ENCODE results near the gene ZNF416. TPM values are rescaled to one million over a fixed set of nuclear protein-coding genes. Genes with fewer than 3 reads are reported as not detected.

ZNF416 gene
- 6.0 TPM in 2 replicates for total RNA-seq

GRCh38 chr19:57578487-57579205, at the start of gene ZNF416:
TSS of gene ZNF416 (minus strand) at chr19:57578911. CDS start at chr19:57578704, 207 bp downstream.

GRCh38 chr19:57613941-57614743, 35.4 kb upstream of the ZNF416 start, which contains the start of gene ZNF134:
TSS of gene ZNF134 (plus strand) at chr19:57614242. CDS start at chr19:57619469, 5,227 bp downstream.

GRCh38 chr19:57599761-57600383, 21.2 kb upstream of the ZNF416 start, which contains the start of gene ZNF530:
TSS of gene ZNF530 (plus strand) at chr19:57599885. CDS start at chr19:57604346, 4,461 bp downstream.

GRCh38 chr19:57583521-57584416, 5.1 kb upstream of the ZNF416 start, which contains the start of gene ZIK1:
TSS of gene ZIK1 (plus strand) at chr19:57584145. CDS start at chr19:57584357, 212 bp downstream.

GRCh38 chr19:57559404-57560025, 19.2 kb downstream of the ZNF416 start, which contains the start of gene ZNF550:
TSS of gene ZNF550 (minus strand) at chr19:57559863. CDS start at chr19:57559682, 181 bp downstream.

GRCh38 chr19:57527136-57527881, 51.4 kb downstream of the ZNF416 start, which contains the start of gene ZNF549:
TSS of gene ZNF549 (plus strand) at chr19:57527356. CDS start at chr19:57527574, 218 bp downstream.

Other genes with a start within 250 kb of the ZNF416 start
- gene ZNF304, start 227.6 kb downstream of the ZNF416 start, total RNA-seq = 9.9 and 11.4 TPM in 2 replicates
- 12.7 and 15.1 TPM in 2 replicates for gene TRAPPC2B, start 215.4 kb downstream of the ZNF416 start, total RNA-seq
- 3.2 and 4.1 TPM in 2 replicates for gene ZNF547, start 215.4 kb downstream of the ZNF416 start, total RNA-seq
- gene ZNF548, start 189.1 kb downstream of the ZNF416 start, total RNA-seq = 22.1 and 26.4 TPM in 2 replicates
- gene ZNF17, start 167.8 kb downstream of the ZNF416 start, total RNA-seq = 13.7 and 14.0 TPM in 2 replicates
- 8.4 and 9.0 TPM in 2 replicates for gene ZNF749, start 143.6 kb downstream of the ZNF416 start, total RNA-seq
- gene VN1R1, start 121.8 kb downstream of the ZNF416 start, total RNA-seq = 0.55 and 0.62 TPM in 2 replicates
- 17.2 and 19.6 TPM in 2 replicates for gene ZNF772, start 101.3 kb downstream of the ZNF416 start, total RNA-seq
- 10.3 and 13.1 TPM in 2 replicates for gene ZNF419, start 91.2 kb downstream of the ZNF416 start, total RNA-seq
- gene ZNF773, start 79.0 kb downstream of the ZNF416 start, total RNA-seq = 21.5 and 27.0 TPM in 2 replicates
- gene ZNF549, start 51.6 kb downstream of the ZNF416 start, total RNA-seq = 4.8 and 4.9 TPM in 2 replicates
- gene ZNF550, start 19.0 kb downstream of the ZNF416 start, total RNA-seq = 9.0 and 11.0 TPM in 2 replicates
- 4.7 and 9.2 TPM in 2 replicates for gene ZIK1, start 5.2 kb upstream of the ZNF416 start, total RNA-seq
- 5.1 and 13.3 TPM in 2 replicates for gene ZNF530, start 21.0 kb upstream of the ZNF416 start, total RNA-seq
- 19.9 and 20.1 TPM in 2 replicates for gene ZNF134, start 35.3 kb upstream of the ZNF416 start, total RNA-seq
- gene ZNF211, start 54.3 kb upstream of the ZNF416 start, total RNA-seq = 6.7 and 7.1 TPM in 2 replicates
- not detected in 2 replicates for gene ZSCAN4, start 90.0 kb upstream of the ZNF416 start, total RNA-seq
- 3.4 and 7.1 TPM in 2 replicates for gene ZNF551, start 103.1 kb upstream of the ZNF416 start, total RNA-seq
- gene ZNF154, start 130.3 kb upstream of the ZNF416 start, total RNA-seq = 0.44 and 0.87 TPM in 2 replicates
- 7.4 and 8.0 TPM in 2 replicates for gene ZNF671, start 148.7 kb upstream of the ZNF416 start, total RNA-seq
- 9.7 and 11.2 TPM in 2 replicates for gene ZNF776, start 167.9 kb upstream of the ZNF416 start, total RNA-seq
- 14.3 and 18.7 TPM in 2 replicates for gene ZNF586, start 190.8 kb upstream of the ZNF416 start, total RNA-seq
- 7.7 and 9.6 TPM in 2 replicates for gene ZNF552, start 236.0 kb upstream of the ZNF416 start, total RNA-seq

Data from uterine smooth muscle cell (primary cell).